ENCODE measurements around the gene AGXT. TPM values are rescaled to one million over a fixed set of nuclear protein-coding genes. Genes with fewer than 3 reads are reported as not detected.

Gene AGXT
- total and polyA plus RNA-seq, 4 donors = 254 to 1,572 (median 1,428) TPM

DNA sequence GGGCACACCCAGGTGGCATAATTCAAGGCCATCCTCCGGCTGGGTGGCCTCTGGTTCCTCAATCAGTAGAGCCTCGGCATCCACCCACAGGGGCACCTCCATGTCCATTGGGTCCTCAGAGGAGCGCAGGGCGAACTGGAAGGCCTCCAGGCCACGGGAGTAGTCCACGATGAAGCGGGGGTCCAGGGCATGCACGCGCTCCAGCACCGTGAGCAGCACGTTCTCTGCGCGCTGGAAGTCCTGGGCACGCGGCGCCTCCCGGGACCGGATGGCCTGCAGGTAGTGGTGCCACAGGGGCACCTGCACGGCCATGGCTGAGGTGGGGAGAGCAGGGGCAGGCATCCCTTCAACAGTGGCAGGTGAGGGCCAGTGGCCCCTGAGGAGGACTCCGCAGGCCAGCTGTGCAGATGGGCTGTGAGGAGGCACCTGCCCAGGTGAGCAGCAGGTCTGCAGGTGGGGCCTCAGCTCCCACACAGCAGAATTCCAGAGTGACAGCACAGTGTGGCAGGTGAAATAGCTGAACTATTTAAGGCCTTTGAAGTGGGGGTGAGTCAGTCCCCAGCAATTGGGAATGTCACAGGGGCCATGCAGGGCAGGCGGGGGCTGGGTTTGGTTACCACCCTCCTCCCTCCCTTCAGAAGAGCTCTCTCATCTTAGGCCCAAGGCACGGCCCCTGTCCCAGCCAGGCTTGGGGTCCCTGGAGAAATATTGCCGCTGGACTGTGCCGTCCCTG, 27.2 kb downstream of the AGXT start, which contains the start of gene MAB21L4 (continued):
- TF ChIP-seq, protein P1, sequence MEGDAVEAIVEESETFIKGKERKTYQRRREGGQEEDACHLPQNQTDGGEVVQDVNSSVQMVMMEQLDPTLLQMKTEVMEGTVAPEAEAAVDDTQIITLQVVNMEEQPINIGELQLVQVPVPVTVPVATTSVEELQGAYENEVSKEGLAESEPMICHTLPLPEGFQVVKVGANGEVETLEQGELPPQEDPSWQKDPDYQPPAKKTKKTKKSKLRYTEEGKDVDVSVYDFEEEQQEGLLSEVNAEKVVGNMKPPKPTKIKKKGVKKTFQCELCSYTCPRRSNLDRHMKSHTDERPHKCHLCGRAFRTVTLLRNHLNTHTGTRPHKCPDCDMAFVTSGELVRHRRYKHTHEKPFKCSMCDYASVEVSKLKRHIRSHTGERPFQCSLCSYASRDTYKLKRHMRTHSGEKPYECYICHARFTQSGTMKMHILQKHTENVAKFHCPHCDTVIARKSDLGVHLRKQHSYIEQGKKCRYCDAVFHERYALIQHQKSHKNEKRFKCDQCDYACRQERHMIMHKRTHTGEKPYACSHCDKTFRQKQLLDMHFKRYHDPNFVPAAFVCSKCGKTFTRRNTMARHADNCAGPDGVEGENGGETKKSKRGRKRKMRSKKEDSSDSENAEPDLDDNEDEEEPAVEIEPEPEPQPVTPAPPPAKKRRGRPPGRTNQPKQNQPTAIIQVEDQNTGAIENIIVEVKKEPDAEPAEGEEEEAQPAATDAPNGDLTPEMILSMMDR (IDR thresholded peaks at IDR 0.05; ENCODE audit: low read depth, low read length, missing input control) = no peak

DNA sequence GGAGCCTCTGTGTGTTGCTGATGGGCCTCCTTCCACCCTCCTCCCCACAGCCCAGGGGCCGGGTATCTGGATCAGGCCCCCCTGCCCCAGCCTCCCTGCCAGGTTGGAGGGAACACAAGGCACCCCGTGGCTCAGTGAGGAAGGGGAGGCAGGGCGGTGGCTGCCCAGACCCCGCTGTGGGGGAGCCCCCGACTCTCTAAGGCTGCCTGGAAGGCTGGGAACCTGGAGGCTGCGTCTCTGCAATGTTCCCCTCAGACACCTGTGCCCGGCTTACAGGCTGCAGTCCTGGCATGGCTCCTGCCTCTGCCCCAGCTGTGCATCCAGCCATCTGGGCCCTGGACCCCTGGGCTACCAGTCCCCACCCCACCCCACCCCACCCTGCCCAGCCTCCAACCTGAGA, 27.8 kb downstream of the AGXT start:
- WGBS = 62% methylated on average over 7 of the region's 7 CpGs
- Histone ChIP-seq H3K4me3 (ENCODE audit: low read depth in 1 of 3, low read length in 3 of 3) (no peak overlapping the region), H3K27ac (ENCODE audit: low read depth in 1 of 2, low read length in 2 of 2) (no peak overlapping the region), H3K9ac (ENCODE audit: low read depth in 1 of 2, low read length in 2 of 2) (no peak overlapping the region), H3K9me3 (ENCODE audit: control insufficient read depth in 4 of 4, low read length in 3 of 4) (peaks cover 0 to 3% (median 0%) of the 10 kb centered on the region in 4 donors), H3K4me1 (ENCODE audit: control insufficient read depth in 4 of 4, insufficient read depth in 4 of 4, low read length in 3 of 4) (peaks cover 8 to 29% (median 19%) of the 10 kb centered on the region in 4 donors), H3K27me3 (ENCODE audit: control insufficient read depth in 4 of 4, insufficient read depth in 4 of 4, low read length in 3 of 4) (no peaks in the 10 kb centered on the region), H3K36me3 (ENCODE audit: control insufficient read depth in 4 of 4, insufficient read depth in 3 of 4, low read depth in 1 of 4, low read length in 3 of 4) (no peaks in the 10 kb centered on the region)
- DNase-seq (ENCODE audit: low spot score) = no peak
- TF ChIP-seq, protein P2, sequence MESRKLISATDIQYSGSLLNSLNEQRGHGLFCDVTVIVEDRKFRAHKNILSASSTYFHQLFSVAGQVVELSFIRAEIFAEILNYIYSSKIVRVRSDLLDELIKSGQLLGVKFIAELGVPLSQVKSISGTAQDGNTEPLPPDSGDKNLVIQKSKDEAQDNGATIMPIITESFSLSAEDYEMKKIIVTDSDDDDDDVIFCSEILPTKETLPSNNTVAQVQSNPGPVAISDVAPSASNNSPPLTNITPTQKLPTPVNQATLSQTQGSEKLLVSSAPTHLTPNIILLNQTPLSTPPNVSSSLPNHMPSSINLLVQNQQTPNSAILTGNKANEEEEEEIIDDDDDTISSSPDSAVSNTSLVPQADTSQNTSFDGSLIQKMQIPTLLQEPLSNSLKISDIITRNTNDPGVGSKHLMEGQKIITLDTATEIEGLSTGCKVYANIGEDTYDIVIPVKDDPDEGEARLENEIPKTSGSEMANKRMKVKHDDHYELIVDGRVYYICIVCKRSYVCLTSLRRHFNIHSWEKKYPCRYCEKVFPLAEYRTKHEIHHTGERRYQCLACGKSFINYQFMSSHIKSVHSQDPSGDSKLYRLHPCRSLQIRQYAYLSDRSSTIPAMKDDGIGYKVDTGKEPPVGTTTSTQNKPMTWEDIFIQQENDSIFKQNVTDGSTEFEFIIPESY (IDR thresholded peaks at IDR 0.05) = no peak
- TF ChIP-seq FOXA2 (IDR thresholded peaks at IDR 0.05) = no peak

DNA sequence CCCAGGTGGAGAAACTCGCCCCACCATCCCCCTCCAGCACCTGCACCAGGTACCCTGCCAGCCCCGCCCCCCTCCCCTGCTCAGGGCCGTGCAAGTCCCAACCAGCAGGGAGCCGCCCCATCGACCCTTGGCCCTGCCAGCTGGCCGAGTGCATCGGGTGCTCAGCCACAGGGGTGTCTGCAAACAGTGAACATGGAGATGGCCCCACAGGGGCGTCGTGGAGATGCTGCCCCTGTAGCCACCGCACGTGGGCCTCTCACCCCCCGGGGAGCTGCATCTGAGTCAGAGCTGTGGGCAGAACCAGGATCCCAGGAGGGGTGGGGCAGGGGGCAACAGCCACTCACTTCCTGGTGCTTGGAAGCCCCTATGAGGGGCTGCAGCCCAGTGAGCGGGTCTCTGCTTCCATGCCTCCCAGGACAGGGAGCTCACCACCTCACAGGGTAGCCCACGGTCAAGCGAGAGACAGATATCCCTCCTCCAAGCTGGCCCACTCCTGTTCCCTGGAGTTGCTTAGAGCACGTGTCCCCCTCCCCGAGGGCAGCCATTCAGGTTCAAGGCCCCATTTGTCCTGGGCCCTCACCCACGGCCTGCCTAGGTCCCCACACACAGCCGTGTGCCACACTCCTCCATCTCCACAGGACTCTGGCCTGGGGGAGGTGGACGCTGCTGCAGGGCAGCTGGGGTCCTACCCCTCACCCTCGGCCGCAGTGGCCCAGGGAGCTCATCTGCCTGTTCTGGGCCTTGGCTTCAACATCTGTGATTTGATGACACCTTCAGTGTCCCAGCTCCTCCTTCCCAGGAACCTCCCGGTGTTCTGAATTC, 28.5 kb downstream of the AGXT start:
- H3K4me1 ChIP-seq (ENCODE audit: control insufficient read depth in 4 of 4, insufficient read depth in 4 of 4, low read length in 3 of 4) = peaks cover 8 to 29% (median 19%) of the 10 kb centered on the region in 4 donors
- 57% methylated on average over 23 of the region's 23 CpGs for WGBS
- H3K36me3 ChIP-seq (ENCODE audit: control insufficient read depth in 4 of 4, insufficient read depth in 3 of 4, low read depth in 1 of 4, low read length in 3 of 4) = no peaks in the 10 kb centered on the region
- H3K27ac ChIP-seq (ENCODE audit: low read depth in 1 of 2, low read length in 2 of 2) = no peak overlapping the region
- H3K4me3 ChIP-seq (ENCODE audit: low read depth in 1 of 3, low read length in 3 of 3) = no peak overlapping the region
- H3K27me3 ChIP-seq (ENCODE audit: control insufficient read depth in 4 of 4, insufficient read depth in 4 of 4, low read length in 3 of 4) = no peaks in the 10 kb centered on the region
- H3K9me3 ChIP-seq (ENCODE audit: control insufficient read depth in 4 of 4, low read length in 3 of 4) = peaks cover 0 to 3% (median 0%) of the 10 kb centered on the region in 4 donors
- peak; percentile 74 for DNase-seq (ENCODE audit: low spot score)
- H3K9ac ChIP-seq (ENCODE audit: low read depth in 1 of 2, low read length in 2 of 2) = no peak overlapping the region
- TF ChIP-seq, protein P3, sequence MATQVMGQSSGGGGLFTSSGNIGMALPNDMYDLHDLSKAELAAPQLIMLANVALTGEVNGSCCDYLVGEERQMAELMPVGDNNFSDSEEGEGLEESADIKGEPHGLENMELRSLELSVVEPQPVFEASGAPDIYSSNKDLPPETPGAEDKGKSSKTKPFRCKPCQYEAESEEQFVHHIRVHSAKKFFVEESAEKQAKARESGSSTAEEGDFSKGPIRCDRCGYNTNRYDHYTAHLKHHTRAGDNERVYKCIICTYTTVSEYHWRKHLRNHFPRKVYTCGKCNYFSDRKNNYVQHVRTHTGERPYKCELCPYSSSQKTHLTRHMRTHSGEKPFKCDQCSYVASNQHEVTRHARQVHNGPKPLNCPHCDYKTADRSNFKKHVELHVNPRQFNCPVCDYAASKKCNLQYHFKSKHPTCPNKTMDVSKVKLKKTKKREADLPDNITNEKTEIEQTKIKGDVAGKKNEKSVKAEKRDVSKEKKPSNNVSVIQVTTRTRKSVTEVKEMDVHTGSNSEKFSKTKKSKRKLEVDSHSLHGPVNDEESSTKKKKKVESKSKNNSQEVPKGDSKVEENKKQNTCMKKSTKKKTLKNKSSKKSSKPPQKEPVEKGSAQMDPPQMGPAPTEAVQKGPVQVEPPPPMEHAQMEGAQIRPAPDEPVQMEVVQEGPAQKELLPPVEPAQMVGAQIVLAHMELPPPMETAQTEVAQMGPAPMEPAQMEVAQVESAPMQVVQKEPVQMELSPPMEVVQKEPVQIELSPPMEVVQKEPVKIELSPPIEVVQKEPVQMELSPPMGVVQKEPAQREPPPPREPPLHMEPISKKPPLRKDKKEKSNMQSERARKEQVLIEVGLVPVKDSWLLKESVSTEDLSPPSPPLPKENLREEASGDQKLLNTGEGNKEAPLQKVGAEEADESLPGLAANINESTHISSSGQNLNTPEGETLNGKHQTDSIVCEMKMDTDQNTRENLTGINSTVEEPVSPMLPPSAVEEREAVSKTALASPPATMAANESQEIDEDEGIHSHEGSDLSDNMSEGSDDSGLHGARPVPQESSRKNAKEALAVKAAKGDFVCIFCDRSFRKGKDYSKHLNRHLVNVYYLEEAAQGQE (IDR thresholded peaks at IDR 0.05) = no peak
- TF ChIP-seq YY1 (IDR thresholded peaks at IDR 0.05) = no peak
- peak; percentile 63 to 66 for TF ChIP-seq HNF4A (conservative IDR thresholded peaks at IDR 0.05)
- peak in 1 of 2 donors; percentile 47 for TF ChIP-seq RAD21 (IDR thresholded peaks at IDR 0.05)
- no peak for TF ChIP-seq FOXA1 (IDR thresholded peaks at IDR 0.05)
- no peak for TF ChIP-seq JUND (IDR thresholded peaks at IDR 0.05)
- TF ChIP-seq, protein P1 (IDR thresholded peaks at IDR 0.05; ENCODE audit: low read depth, low read length, missing input control) = no peak
- no peak for TF ChIP-seq NR2F2 (IDR thresholded peaks at IDR 0.05)
- TF ChIP-seq, protein P4, sequence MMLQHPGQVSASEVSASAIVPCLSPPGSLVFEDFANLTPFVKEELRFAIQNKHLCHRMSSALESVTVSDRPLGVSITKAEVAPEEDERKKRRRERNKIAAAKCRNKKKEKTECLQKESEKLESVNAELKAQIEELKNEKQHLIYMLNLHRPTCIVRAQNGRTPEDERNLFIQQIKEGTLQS (IDR thresholded peaks at IDR 0.05) = no peak
- TF ChIP-seq, protein P5, sequence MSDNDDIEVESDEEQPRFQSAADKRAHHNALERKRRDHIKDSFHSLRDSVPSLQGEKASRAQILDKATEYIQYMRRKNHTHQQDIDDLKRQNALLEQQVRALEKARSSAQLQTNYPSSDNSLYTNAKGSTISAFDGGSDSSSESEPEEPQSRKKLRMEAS (IDR thresholded peaks at IDR 0.05) = no peak
- TF ChIP-seq FOXA2 (IDR thresholded peaks at IDR 0.05) = no peak
- no peak for TF ChIP-seq TAF1 (conservative IDR thresholded peaks at IDR 0.05)
- TF ChIP-seq, protein P2 (IDR thresholded peaks at IDR 0.05) = no peak
- TF ChIP-seq GABPA (IDR thresholded peaks at IDR 0.05 in 1 of 2, conservative IDR thresholded peaks at IDR 0.05 in 1 of 2) = no peak
